Esophagus muscularis mucosa (tissue), 3 donors: Measurements from ENCODE around the gene C13orf42.

Experiments
- CTCF ChIP-seq, 3 experiments: fragments of 200-600 bp in 2 of 3; fragments of 450-650 bp in 1 of 3; sonication (generic) in 2 of 3; IDR thresholded peaks; one replicate each; pipeline ENCODE4 v1.5.1; 2017 to 2019; ENCODE audit warnings: antibody characterized with exemption in 3 of 3, mild to moderate bottlenecking in 2 of 3, moderate library complexity in 1 of 3
- POLR2A ChIP-seq: fragments of 450-650 bp; IDR thresholded peaks from one replicate; pipeline ENCODE4 v1.6.1; 2017; ENCODE audit warnings: antibody characterized with exemption, moderate library complexity, mild to moderate bottlenecking, low read depth
- POLR2AphosphoS5 ChIP-seq, 2 donors: sonication (generic); formaldehyde crosslinking; IDR thresholded peaks; one replicate each; pipeline ENCODE4 v1.6.1; 2017; ENCODE audit warnings: antibody characterized with exemption in 2 of 2

DNA sequence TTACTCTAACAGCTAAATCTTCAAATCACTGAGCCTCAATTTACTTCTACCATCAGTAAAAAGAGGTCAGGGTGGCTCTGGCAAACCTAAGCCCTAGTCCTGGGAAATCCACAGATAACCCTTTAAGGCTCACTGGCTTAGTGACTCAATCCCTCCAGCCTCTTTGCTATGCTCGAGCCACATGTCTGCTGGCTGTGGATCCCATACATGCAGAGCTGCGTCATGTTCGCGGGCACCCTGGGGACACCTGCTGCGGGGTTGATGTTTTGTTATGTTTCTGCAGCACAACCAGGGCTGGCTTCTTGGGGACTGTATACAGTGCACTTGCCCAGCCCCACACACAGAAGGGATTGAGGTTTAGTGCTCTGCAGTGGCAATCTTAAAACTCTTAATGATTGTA lies 41.6 kb upstream of the C13orf42 start:
- no peak for TF ChIP-seq CTCF (IDR thresholded peaks at IDR 0.05)
- no peak for TF ChIP-seq POLR2A
- no peak for TF ChIP-seq POLR2AphosphoS5 (IDR thresholded peaks at IDR 0.05)
